GM10847 (cell line): ENCODE data around the gene NUP62CL.

Source experiments
- POLR2A ChIP-seq: IDR thresholded peaks from 2 replicates; pipeline ENCODE4 v1.6.1; 2011; ENCODE audit not compliant: insufficient read length; ENCODE audit errors: extremely low read depth

Gene NUP62CL

DNA sequence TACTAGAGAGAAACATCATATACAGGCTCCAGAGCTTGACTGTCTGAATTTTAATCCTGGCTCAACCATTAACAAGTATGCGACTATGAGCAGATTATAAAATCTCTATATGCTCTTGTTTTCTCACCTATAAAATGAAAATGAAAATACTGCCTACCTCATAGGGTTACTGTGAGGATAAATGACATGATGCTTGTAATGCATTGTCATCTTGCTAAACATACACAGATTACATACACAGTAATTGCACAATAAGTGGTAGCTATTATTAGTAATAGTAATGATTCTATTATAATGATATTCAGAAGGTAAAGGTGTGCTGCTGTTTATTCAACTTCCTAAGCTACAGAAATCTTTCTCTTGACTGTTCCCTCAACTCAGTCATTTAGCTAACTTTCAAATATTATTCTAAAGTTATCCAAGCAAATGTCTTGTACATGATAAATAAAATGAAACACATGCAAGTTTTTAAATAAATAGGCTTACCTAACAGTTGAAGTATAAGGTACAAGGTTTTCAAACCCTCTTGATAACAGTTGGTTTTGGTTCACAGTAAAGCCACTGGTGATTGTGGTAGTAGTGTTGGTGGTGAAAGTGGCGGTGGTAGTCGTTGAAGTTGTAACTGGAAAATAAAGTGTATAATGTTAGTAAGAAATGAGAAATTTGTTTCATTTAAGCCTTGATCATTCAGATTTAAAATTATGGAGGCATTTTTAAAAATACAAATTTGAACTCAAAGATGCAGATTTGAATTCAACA, 38.9 kb downstream of the NUP62CL start:
- TF ChIP-seq POLR2A = no peak

DNA sequence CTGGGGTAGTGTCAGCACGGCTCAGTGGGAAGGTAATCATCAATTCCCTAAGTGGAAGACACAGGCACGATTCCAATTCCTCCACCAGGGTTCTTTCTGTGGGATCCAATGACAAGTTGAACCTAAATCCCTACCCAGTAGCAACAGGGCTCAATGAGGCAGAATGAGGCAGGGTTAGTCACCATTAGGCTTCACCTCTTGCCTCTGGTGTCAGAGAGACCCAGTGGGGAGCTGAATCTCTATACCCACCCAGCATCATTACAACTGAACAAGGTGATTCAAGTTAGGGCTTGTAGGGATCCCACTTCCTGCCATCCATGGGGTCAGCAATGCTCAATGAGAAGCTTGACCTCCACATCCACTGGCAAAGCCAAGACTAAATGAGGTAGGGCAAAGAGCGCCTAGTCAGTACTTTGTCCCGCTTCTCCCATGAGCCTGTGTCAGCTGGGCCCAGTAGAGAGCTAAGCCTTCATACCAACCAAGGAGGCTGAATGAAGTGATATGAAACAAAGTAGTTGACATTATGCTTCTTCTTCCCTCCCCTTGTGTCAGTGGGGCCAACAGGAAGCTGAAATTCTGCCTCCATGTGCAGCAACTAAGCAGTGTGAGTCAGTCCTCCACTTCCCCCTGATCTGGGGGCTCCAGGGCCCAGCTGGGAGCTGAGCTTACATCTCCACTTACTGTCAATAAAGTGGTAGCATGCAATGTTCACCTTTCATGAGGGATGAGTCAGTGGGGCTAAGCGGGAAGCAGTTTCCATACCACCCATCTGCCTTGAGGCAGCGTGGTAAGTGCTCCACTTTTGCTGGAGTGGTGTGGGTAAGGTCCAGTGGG, 51.2 kb downstream of the NUP62CL start:
- TF ChIP-seq POLR2A = no peak

DNA sequence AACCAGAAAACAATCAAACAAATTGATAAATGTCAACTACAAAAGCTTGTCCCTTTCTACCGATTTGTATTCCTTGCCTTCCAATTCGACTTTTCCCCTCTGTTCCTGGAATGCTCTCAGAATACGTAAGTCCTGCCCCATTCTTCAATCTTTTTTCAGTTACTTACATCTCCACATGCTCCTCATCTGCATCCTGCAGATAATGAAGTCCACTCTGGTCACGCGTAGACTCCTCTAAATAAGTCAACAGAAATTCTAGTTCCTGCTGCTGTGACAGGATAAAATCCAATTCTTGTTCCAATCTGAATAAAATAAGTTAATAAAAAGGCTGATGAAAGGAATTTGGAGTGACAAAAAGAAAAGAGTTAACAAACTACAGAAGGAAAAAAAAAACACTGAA, 53.2 kb downstream of the NUP62CL start:
- no peak for TF ChIP-seq POLR2A

DNA sequence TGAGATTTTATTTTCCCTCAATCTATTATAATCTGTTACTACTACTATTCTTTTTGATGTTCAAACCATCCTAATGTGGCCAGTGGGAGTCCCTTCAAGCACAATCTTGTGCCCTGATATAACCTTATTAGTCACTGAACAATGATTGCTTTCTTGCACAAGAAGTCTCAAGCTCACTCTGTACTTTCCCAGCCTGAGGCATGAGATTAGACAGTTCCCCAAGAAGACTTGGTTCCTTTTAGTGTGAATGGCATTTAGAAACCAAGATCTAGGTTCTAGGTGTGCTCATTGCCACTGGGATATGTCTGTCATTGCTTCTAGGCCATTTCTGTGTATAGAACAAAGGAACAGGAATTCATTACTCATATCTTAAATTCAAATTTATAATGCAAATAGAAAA, 59.6 kb downstream of the NUP62CL start:
- TF ChIP-seq POLR2A = no peak

DNA sequence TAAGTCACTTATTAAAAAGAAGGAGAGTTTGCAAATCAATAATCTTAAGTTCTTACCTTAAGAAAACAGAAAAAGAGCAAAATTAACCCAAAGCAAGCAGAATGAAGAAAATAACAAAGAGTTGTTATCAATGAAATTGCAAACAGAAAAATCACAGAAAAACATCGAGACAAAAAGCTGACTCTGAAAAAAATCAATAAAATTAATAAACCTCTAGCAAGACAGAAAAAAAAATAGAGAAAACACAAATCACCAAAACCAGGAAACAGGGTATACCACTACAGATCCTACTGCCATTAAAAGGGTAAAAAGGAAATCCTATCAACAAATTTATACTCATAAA, 70.3 kb downstream of the NUP62CL start:
- no peak for TF ChIP-seq POLR2A

DNA sequence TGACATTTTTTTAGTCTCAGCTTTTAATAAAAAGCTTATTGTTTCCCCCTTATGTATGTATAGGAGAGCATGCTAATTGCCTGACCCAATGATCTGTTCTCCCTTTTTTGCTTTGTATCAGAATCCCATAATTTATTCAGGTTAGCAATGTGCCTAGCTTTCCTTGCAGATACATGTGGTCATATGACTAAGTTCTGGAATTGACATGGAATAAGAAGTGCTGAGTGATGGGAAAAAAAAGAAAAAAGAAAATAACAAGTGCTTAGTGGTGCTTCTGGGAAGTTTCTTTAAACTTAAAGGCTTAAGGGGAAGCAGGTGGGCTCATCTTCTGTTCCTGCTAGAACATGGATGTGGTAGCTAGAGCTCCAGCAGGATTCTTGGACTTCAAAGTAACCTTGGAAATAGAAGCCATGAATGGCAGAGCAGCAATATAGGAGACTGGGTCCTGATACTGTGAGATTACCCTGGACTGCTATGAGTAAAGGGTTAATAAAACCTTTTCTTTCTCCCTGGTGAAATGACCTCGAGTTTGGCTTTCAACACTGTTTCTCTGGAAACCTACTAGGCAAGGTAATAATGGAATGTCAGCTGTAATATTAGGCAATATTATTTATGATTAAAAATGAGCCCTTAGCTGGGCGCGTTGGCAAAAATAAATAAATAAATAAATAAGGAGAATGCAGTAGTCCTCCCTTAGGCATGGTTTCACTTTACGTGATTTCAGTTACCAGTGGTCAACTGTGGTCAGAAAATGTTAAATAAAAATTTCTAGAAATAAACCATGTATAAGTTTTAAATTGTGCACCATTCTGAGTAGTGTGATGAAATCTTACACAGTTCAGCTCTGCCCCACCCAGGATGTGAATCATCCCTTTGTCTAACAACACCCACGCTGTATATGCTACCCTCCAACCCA, 70.9 kb downstream of the NUP62CL start:
- TF ChIP-seq POLR2A = no peak

DNA sequence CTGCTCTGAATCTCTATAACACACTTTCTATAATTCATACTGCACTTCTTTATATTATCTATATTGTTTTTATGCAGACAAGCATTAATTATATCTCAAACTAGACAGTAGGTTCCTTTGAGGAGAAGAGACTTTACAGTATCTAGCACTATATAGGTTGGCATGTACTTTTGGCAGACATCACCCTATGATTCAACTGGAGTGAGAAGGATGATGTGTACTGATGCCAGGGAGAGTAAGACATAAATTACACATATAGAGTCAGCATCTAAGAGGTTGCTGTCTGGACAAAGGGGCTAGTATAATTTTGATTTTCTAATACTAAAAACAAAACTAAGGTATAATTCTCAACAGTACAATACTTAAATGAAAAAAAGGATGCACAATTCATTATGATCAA, 82.5 kb downstream of the NUP62CL start:
- no peak for TF ChIP-seq POLR2A

DNA sequence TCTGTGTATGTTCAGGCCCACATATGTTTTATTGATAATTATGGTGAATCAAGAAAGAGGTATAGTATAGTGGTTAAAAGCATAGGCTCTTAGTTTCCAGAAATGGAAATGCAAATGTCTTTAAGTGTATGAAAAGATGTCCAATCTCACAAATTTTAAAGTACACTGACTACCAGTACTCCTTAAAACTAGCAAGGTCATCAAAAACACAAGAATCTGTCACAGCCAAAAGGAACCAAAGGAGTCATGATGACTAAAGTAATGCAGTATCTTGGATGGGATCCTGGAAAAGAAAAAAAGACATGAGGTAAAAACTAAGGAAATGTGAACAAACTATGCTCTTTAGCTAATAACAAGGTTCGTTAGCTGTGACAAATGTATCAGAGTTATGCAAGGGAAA, 87.0 kb downstream of the NUP62CL start:
- no peak for TF ChIP-seq POLR2A

DNA sequence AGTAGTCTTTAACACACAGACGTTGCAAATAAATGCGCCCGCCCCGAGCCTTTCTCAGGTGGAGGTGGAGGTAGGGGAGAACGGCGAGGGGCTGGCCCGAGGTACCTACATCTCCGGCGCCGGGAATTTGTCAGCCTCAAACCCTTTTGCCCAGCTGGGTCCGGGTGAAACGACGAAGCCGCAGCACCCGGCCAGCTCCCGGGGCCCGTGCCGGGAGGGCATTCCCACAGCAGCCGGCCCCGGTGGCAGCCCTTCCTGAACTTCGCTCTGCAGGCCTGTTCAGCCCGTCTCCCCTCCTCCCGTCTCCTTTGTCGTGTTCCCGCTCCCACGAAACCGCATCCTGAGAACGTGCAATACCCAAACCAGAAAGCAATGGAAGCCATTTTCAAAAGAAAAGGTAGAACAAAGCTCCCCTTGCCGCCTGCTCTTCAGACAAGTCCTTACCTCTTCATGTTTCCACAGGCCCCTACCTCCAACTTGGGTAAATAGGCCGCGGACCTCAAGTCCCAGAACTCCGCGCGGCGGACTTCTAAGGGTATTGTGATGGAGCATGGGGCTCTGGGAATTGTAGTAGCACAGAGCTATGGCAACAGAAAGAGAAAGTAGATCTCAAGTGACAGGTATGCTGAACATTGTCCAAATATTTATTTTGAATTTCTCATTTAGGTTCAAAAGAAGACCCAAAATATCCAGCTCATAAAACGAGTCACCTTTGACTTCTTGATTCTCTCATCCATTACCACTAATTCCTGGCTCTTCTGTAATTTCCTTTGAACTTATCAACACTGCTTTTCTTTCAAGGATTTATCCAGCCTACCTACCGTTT, 87.7 kb downstream of the NUP62CL start, which contains the start of gene RBM41:
RBM41 (minus strand) TSS at position 501 of the 826 bp plus-strand sequence; CDS start at position 452, 49 bp downstream.
- no peak for TF ChIP-seq POLR2A

DNA sequence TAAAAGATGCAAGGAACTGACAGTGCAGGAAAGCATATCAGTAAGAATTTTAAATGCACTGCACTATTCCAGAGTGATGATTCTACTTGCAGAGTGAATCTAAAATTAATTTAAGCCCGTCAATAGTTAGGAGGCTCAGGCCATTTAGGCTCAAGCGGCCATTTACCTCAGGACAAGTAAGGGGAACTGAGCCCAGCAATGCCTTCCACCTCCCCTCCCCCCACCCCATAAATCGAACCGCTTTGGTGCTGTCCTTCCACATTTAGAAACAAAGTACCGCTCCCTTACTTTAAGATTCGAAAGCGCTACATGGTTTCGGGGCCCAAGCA, 88.3 kb downstream of the NUP62CL start:
- TF ChIP-seq POLR2A = no peak

DNA sequence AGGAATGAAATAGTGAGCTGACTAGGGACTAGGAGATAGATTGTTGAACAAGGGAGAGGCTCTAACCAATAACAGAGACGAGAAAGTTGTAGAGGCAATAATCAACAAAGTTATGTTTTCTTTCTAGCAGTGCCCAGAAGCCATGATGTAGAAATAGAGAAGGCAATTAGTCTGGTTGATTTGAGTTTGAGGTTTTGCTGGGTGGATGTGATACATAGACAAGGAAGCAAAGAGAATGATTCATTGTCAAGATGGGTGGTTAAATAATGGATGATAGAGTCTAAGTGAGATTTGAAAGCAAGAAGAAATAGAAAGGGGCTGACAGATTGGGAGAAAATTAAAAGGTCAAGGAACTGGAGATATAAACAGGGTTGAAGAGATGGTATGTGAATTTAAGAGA, 98.8 kb downstream of the NUP62CL start:
- TF ChIP-seq POLR2A = no peak

DNA sequence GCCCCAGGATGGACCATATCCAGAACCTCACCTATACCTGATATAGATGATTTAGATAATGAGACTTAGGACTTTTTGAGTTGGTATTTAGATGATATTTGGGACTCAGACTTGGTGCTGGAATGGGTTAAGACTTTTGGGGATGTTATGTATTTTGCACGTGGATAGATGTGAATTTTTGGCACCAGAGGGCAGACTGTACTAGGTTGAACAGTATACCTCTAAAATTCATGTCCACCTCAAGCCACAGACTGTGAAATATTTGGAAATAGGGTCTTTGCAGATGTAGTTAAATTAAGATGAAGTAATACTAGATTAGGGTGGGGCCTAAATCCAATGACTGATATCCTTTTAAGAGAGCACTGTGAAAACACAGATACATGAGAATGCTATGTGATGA, 103.3 kb downstream of the NUP62CL start:
- no peak for TF ChIP-seq POLR2A

DNA sequence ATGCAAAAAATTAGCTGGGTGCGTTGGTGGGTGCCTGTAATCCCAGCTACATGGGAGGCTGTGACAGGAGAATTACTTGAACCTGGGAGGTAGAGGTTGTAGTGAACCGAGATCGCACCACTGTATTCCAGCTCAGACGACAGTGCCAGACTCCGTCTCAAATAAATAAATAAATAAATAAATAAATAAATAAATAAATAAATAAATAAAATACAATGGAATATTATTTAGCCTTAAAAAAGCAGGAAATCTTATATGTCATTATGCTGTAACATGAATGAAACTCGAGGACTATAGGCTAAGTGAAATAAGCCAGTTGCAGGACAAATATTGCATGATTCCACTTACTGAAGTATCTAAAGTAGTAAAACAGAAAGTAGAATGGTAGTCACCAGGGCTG, 130.1 kb downstream of the NUP62CL start:
- TF ChIP-seq POLR2A = no peak
